Thyroid gland (tissue), 4 donors: ENCODE data around the gene DTNBP1. TPM values are rescaled to one million over a fixed set of nuclear protein-coding genes. Genes with fewer than 3 reads are reported as not detected.

Source experiments
- DNase-seq, 2 donors: peaks; one replicate each; pipeline ENCODE4 v3.0.0-alpha.2; 2019
- H3K27ac ChIP-seq, 3 donors: fragments of 200-600 bp; sonication (generic); 1 replicate in 2 of 3; 2 replicates in 1 of 3; pipeline ENCODE4 v1.5.1; 2016 to 2019; ENCODE audit warnings: mild to moderate bottlenecking in 1 of 3, moderate library complexity in 1 of 3
- H3K27me3 ChIP-seq: fragments of 200-600 bp; sonication (generic); one replicate; pipeline ENCODE4 v1.5.1; 2019
- H3K36me3 ChIP-seq, 2 donors: fragments of 200-600 bp; sonication (generic); one replicate each; pipeline ENCODE4 v1.5.1; 2016 to 2019
- H3K4me1 ChIP-seq, 2 donors: fragments of 200-600 bp; sonication (generic); one replicate each; pipeline ENCODE4 v1.5.1; 2017 to 2019
- H3K4me3 ChIP-seq, 3 donors: fragments of 200-600 bp; sonication (generic); replicated peaks in 1 of 3; 1 replicate in 2 of 3; 2 replicates in 1 of 3; pipeline ENCODE4 v1.5.1; 2016; ENCODE audit warnings: mild to moderate bottlenecking in 1 of 3
- H3K9me3 ChIP-seq: fragments of 200-600 bp; sonication (generic); one replicate; pipeline ENCODE4 v1.5.1; 2017
- CTCF ChIP-seq, 6 experiments: fragments of 200-600 bp in 3 of 6; fragments of 450-650 bp in 3 of 6; sonication (generic) in 3 of 6; IDR thresholded peaks; one replicate each; pipeline ENCODE4 v1.5.1; 2016 to 2019; ENCODE audit warnings: antibody characterized with exemption in 6 of 6, mild to moderate bottlenecking in 2 of 6, inconsistent platforms in 1 of 6, moderate library complexity in 1 of 6
- POLR2A ChIP-seq, 2 donors: fragments of 450-650 bp; IDR thresholded peaks; one replicate each; pipeline ENCODE4 v1.6.1; 2017; ENCODE audit warnings: antibody characterized with exemption in 2 of 2, mild to moderate bottlenecking in 2 of 2, moderate library complexity in 1 of 2
- WGBS, 2 donors: methylation state at CpG; one replicate each; pipeline ENCODE4 v1.1.5; 2017; 5-methylcytosine and 5-hydroxymethylcytosine counted together
- intact Hi-C: fragments of 100-400 bp; cut with DNase I; formaldehyde crosslinking; loops from one replicate; pipeline ENCODE4 v1.15.1; 2023
- total RNA-seq, 4 donors: library from RNA; depleted of rRNA; stranded (reverse); fragments of >200 nt; gene quantifications; one replicate each; pipeline ENCODE4 v1.2.3, GENCODE V29; 2016

DTNBP1 gene
- total RNA-seq, 4 donors from 2014 or later = 10.3 to 19.2 (median 12.2) TPM

GRCh38 chr6:15698471-15698870, 35.6 kb upstream of the DTNBP1 start:
- Histone ChIP-seq H3K27ac (no peak overlapping the region), H3K4me1 (no peaks in the 10 kb centered on the region), H3K36me3 (no peaks in the 10 kb centered on the region), H3K4me3 (no peak overlapping the region), H3K27me3 (no peaks in the 10 kb centered on the region), H3K9me3 (no peaks in the 10 kb centered on the region)
- intact Hi-C loops = loop anchor here (10.0 kb wide), 1 partner anchor 426 kb away; the partner anchor contains the start of gene MYLIP
- WGBS, 2 donors = 82 to 83% methylated on average over 1 of the region's 1 CpG
- no peak for DNase-seq
- no peak for TF ChIP-seq CTCF (IDR thresholded peaks at IDR 0.05)
- TF ChIP-seq POLR2A (IDR thresholded peaks at IDR 0.05) = no peak

GRCh38 chr6:15697895-15698294, 35.1 kb upstream of the DTNBP1 start:
- TF ChIP-seq POLR2A (IDR thresholded peaks at IDR 0.05) = no peak
- TF ChIP-seq CTCF (IDR thresholded peaks at IDR 0.05) = no peak
- no peaks in the 10 kb centered on the region for H3K9me3 ChIP-seq
- H3K4me1 ChIP-seq = no peaks in the 10 kb centered on the region
- no peak for DNase-seq
- H3K4me3 ChIP-seq = no peak overlapping the region
- H3K27me3 ChIP-seq = no peaks in the 10 kb centered on the region
- no peaks in the 10 kb centered on the region for H3K36me3 ChIP-seq
- 88 to 92% methylated on average over 4 of the region's 4 CpGs for WGBS, 2 donors
- no peak overlapping the region for H3K27ac ChIP-seq
- intact Hi-C loops = loop anchor here (10.0 kb wide), 1 partner anchor 427 kb away; the partner anchor contains the start of gene MYLIP

GRCh38 chr6:15691250-15691869, 28.5 kb upstream of the DTNBP1 start:
- H3K36me3 ChIP-seq = no peaks in the 10 kb centered on the region
- 6 to 13% methylated on average over 23 of the region's 23 CpGs for WGBS, 2 donors
- intact Hi-C loops = loop anchor here (5.0 to 10.0 kb wide), 3 partner anchors 433 to 516 kb away; partner anchors contain the start of gene MYLIP

GRCh38 chr6:15690510-15690909, 27.7 kb upstream of the DTNBP1 start:
- H3K27ac ChIP-seq = no peak overlapping the region
- peaks cover 0 to 3% of the 10 kb centered on the region in 2 donors for H3K4me1 ChIP-seq
- H3K4me3 ChIP-seq = no peak overlapping the region
- H3K9me3 ChIP-seq = no peaks in the 10 kb centered on the region
- H3K36me3 ChIP-seq = no peaks in the 10 kb centered on the region
- no peak for DNase-seq
- no peaks in the 10 kb centered on the region for H3K27me3 ChIP-seq
- intact Hi-C loops = loop anchor here (5.0 to 10.0 kb wide), 3 partner anchors 434 to 517 kb away; partner anchors contain the start of gene MYLIP
- TF ChIP-seq CTCF (IDR thresholded peaks at IDR 0.05) (no peak), POLR2A (IDR thresholded peaks at IDR 0.05) (no peak)

More at GRCh38 chr6:15691250-15691869, 28.5 kb upstream of the DTNBP1 start:
- H3K4me3 ChIP-seq = peak overlapping the region in 2 of 3 donors; percentile 5 to 11
- TF ChIP-seq POLR2A (IDR thresholded peaks at IDR 0.05) (no peak), CTCF (IDR thresholded peaks at IDR 0.05) (peak; percentile 97 to 100 (median 100))
- no peaks in the 10 kb centered on the region for H3K27me3 ChIP-seq
- H3K4me1 ChIP-seq = peaks cover 0 to 3% of the 10 kb centered on the region in 2 donors
- no peak overlapping the region for H3K27ac ChIP-seq
- peak; percentile 83 to 85 for DNase-seq
- no peaks in the 10 kb centered on the region for H3K9me3 ChIP-seq
